Astrocyte (in vitro differentiated cells and primary cell): ENCODE results near the gene SLCO2A1. TPM values are rescaled to one million over a fixed set of nuclear protein-coding genes. Genes with fewer than 3 reads are reported as not detected.

Experiments used
- DNase-seq: peaks from one replicate; pipeline ENCODE4 v3.0.0-alpha.2; 2010; ENCODE audit warnings: low read depth
- FAIRE-seq: peaks from 2 replicates; lab custom pipeline; 2011; peaks lifted over from hg19 to GRCh38; lab: Jason Lieb, UNC
- H2AFZ ChIP-seq: 2 replicates; pipeline ENCODE4 v1.6.0; 2012; ENCODE audit warnings: low read depth, low read length, inconsistent platforms
- H3K27ac ChIP-seq: 2 replicates; pipeline ENCODE4 v1.5.1; 2011; ENCODE audit warnings: low read depth, low read length, inconsistent platforms
- H3K27me3 ChIP-seq: 2 replicates; pipeline ENCODE4 v1.6.0; 2011; ENCODE audit warnings: low read length, inconsistent platforms; ENCODE audit not compliant: insufficient read depth
- H3K36me3 ChIP-seq: 2 replicates; pipeline ENCODE4 v1.5.1; 2011; ENCODE audit warnings: low read length, inconsistent platforms; ENCODE audit not compliant: insufficient read depth
- H3K4me1 ChIP-seq: 2 replicates; pipeline ENCODE4 v1.5.1; 2011; ENCODE audit warnings: low read length, inconsistent platforms; ENCODE audit not compliant: insufficient read depth
- H3K4me2 ChIP-seq: 2 replicates; pipeline ENCODE4 v1.6.0; 2012; ENCODE audit warnings: low read length, inconsistent platforms
- H3K4me3 ChIP-seq: 2 replicates; pipeline ENCODE4 v1.5.1; 2011; ENCODE audit warnings: low read depth, mild to moderate bottlenecking, low read length, inconsistent platforms; ENCODE audit not compliant: insufficient read depth
- H3K79me2 ChIP-seq: 2 replicates; pipeline ENCODE4 v1.6.0; 2012; ENCODE audit warnings: mild to moderate bottlenecking, low read length, inconsistent platforms; ENCODE audit not compliant: insufficient read depth
- H3K9ac ChIP-seq: 2 replicates; pipeline ENCODE4 v1.6.0; 2012; ENCODE audit warnings: mild to moderate bottlenecking, low read length, inconsistent platforms
- H3K9me3 ChIP-seq: 2 replicates; pipeline ENCODE4 v1.5.1; 2012; ENCODE audit warnings: low read depth, mild to moderate bottlenecking, low read length, inconsistent platforms; ENCODE audit not compliant: insufficient read depth
- H4K20me1 ChIP-seq: 2 replicates; pipeline ENCODE4 v1.6.0; 2012; ENCODE audit warnings: low read length, inconsistent platforms; ENCODE audit not compliant: insufficient read depth
- H3K27ac Mint-ChIP-seq: one replicate; pipeline ENCODE4 v1.8.0; 2021; ENCODE audit warnings: mild to moderate bottlenecking, mixed read lengths; ENCODE audit not compliant: unreplicated experiment
- H3K27me3 Mint-ChIP-seq: one replicate; pipeline ENCODE4 v1.8.0; 2021; ENCODE audit warnings: low read depth, mixed read lengths; ENCODE audit not compliant: unreplicated experiment
- H3K36me3 Mint-ChIP-seq: one replicate; pipeline ENCODE4 v1.8.0; 2021; ENCODE audit warnings: low read depth, mixed read lengths; ENCODE audit not compliant: unreplicated experiment
- H3K4me1 Mint-ChIP-seq: one replicate; pipeline ENCODE4 v1.8.0; 2021; ENCODE audit warnings: low read depth, mixed read lengths; ENCODE audit not compliant: unreplicated experiment
- H3K4me3 Mint-ChIP-seq: one replicate; pipeline ENCODE4 v1.8.0; 2021; ENCODE audit warnings: mild to moderate bottlenecking, moderate library complexity, mixed read lengths; ENCODE audit not compliant: unreplicated experiment
- H3K9me3 Mint-ChIP-seq: one replicate; pipeline ENCODE4 v1.8.0; 2021; ENCODE audit warnings: mild to moderate bottlenecking, mixed read lengths; ENCODE audit not compliant: unreplicated experiment
- CTCF ChIP-seq: IDR thresholded peaks from 2 replicates; pipeline ENCODE4 v1.5.1; 2011; ENCODE audit warnings: low read depth, mild to moderate bottlenecking, inconsistent platforms, low read length, moderate library complexity; ENCODE audit not compliant: insufficient read depth
- EZH2 ChIP-seq: IDR thresholded peaks from 2 replicates; pipeline ENCODE4 v1.6.1; 2012; ENCODE audit warnings: mild to moderate bottlenecking, low read length, inconsistent platforms; ENCODE audit not compliant: insufficient read depth
- total RNA-seq: library from RNA; stranded (reverse); gene quantifications from 2 replicates; pipeline ENCODE4 v1.2.1, GENCODE V29; 2021

The SLCO2A1 gene
- total RNA-seq, 1 donor from 2014 or later = 2.1 TPM

- H3K4me1 Mint-ChIP-seq = no peaks in the 10 kb centered on the region
- H3K27ac Mint-ChIP-seq = no peak overlapping the region
- peak overlapping the region; percentile 76 for H2AFZ ChIP-seq
- no peaks in the 10 kb centered on the region for H3K27me3 ChIP-seq
- DNase-seq (no peak), FAIRE-seq (no peak)
- TF ChIP-seq CTCF = peak; percentile 41
- TF ChIP-seq EZH2 = no peak
- H4K20me1 ChIP-seq = no peaks in the 10 kb centered on the region
- peaks cover 4% of the 10 kb centered on the region for H3K4me1 ChIP-seq
- peaks cover 40% of the 10 kb centered on the region for H3K27me3 Mint-ChIP-seq
- peak overlapping the region; percentile 79 for H3K9ac ChIP-seq
- H3K4me3 ChIP-seq = peak overlapping the region; percentile 62
- H3K36me3 Mint-ChIP-seq = no peaks in the 10 kb centered on the region
- peak overlapping the region; percentile 68 for H3K4me3 Mint-ChIP-seq
- no peaks in the 10 kb centered on the region for H3K36me3 ChIP-seq
- peak overlapping the region; percentile 92 for H3K4me2 ChIP-seq
- no peaks in the 10 kb centered on the region for H3K79me2 ChIP-seq
- no peaks in the 10 kb centered on the region for H3K9me3 Mint-ChIP-seq
- H3K27ac ChIP-seq = no peak overlapping the region
- H3K9me3 ChIP-seq = no peaks in the 10 kb centered on the region
Measured at GRCh38 chr3:133927540-133928066, 102.1 kb downstream of the SLCO2A1 start.

GRCh38 chr3:133926736-133927539 lies 102.8 kb downstream of the SLCO2A1 start:
- Mint-ChIP-seq H3K9me3 (no peaks in the 10 kb centered on the region), H3K27me3 (peaks cover 40% of the 10 kb centered on the region), H3K27ac (no peak overlapping the region), H3K36me3 (no peaks in the 10 kb centered on the region), H3K4me1 (no peaks in the 10 kb centered on the region), H3K4me3 (peak overlapping the region; percentile 68)
- no peaks in the 10 kb centered on the region for H3K36me3 ChIP-seq
- H3K27me3 ChIP-seq = no peaks in the 10 kb centered on the region
- no peaks in the 10 kb centered on the region for H3K9me3 ChIP-seq
- FAIRE-seq (no peak), DNase-seq (no peak)
- H3K27ac ChIP-seq = no peak overlapping the region
- no peaks in the 10 kb centered on the region for H4K20me1 ChIP-seq
- H3K9ac ChIP-seq = peak overlapping the region; percentile 79
- peaks cover 4% of the 10 kb centered on the region for H3K4me1 ChIP-seq
- peak overlapping the region; percentile 92 for H3K4me2 ChIP-seq
- TF ChIP-seq CTCF (no peak), EZH2 (no peak)
- peak overlapping the region; percentile 76 for H2AFZ ChIP-seq
- H3K4me3 ChIP-seq = peak overlapping the region; percentile 62
- no peaks in the 10 kb centered on the region for H3K79me2 ChIP-seq
